Sigmoid colon (tissue), 4 donors: ENCODE results near the gene ANKRD31.

Experiments
- CTCF ChIP-seq, 4 experiments: fragments of 450-650 bp in 3 of 4; fragments of 200-600 bp in 1 of 4; IDR thresholded peaks; one replicate each; pipeline ENCODE4 v1.5.1; 2016 to 2019; ENCODE audit warnings: antibody characterized with exemption in 4 of 4, mild to moderate bottlenecking in 3 of 4, moderate library complexity in 2 of 4
- EP300 ChIP-seq, 4 donors: sonication (generic); formaldehyde crosslinking; IDR thresholded peaks; one replicate each; pipeline ENCODE4 v1.6.1; 2017; ENCODE audit warnings: antibody characterized with exemption in 4 of 4
- POLR2A ChIP-seq, 2 donors: fragments of 450-650 bp; IDR thresholded peaks; one replicate each; pipeline ENCODE4 v1.6.1; 2016; ENCODE audit warnings: antibody characterized with exemption in 2 of 2, mild to moderate bottlenecking in 2 of 2, moderate library complexity in 2 of 2
- POLR2AphosphoS5 ChIP-seq, 4 donors: sonication (generic); formaldehyde crosslinking; IDR thresholded peaks; one replicate each; pipeline ENCODE4 v1.6.1; 2017; ENCODE audit warnings: antibody characterized with exemption in 4 of 4

- peak in 1 of 4 experiments; percentile 35 for TF ChIP-seq CTCF (IDR thresholded peaks at IDR 0.05)
- no peak for TF ChIP-seq EP300 (IDR thresholded peaks at IDR 0.05)
- no peak for TF ChIP-seq POLR2AphosphoS5 (IDR thresholded peaks at IDR 0.05)
- TF ChIP-seq POLR2A (IDR thresholded peaks at IDR 0.05): no peak
Observed at GRCh38 chr5:75265731-75266130, 29.1 kb upstream of the ANKRD31 start.
